GM12892 (cell line): Measurements from ENCODE around the gene TUBA8.

Source experiments
- POLR2A ChIP-seq: IDR thresholded peaks from 2 replicates; pipeline ENCODE4 v1.6.1; 2011; ENCODE audit warnings: low read depth, low read length, control low read depth
- POLR2AphosphoS5 ChIP-seq: IDR thresholded peaks from 2 replicates; pipeline ENCODE4 v1.6.1; 2011; ENCODE audit warnings: low read depth, low read length, control low read depth
- TAF1 ChIP-seq: IDR thresholded peaks from 2 replicates; pipeline ENCODE4 v1.6.1; 2011; ENCODE audit warnings: low read depth, mild to moderate bottlenecking, control low read depth, low read length, borderline replicate concordance

- TF ChIP-seq POLR2AphosphoS5 (peak; percentile 91), POLR2A (peak; percentile 89), TAF1 (peak; percentile 80)
These were observed 32.8 kb upstream of the TUBA8 start, which contains the start of gene PEX26 for GRCh38 chr22:18077639-18078328.
